HG02759 (cell line): ENCODE measurements around the gene BCDIN3D.
"Not testable (repeated sequence)": the region's sequence is repeated elsewhere in the genome, so short reads cannot be mapped to it uniquely, and the experiment has no call there.

ENCODE experiments used
- ATAC-seq: cut with Tn5 transposase; IDR thresholded peaks from one replicate; pipeline ENCODE4 v1.9.1; 2021; ENCODE audit warnings: mild to moderate bottlenecking, moderate library complexity; ENCODE audit not compliant: unreplicated experiment

The BCDIN3D gene

DNA sequence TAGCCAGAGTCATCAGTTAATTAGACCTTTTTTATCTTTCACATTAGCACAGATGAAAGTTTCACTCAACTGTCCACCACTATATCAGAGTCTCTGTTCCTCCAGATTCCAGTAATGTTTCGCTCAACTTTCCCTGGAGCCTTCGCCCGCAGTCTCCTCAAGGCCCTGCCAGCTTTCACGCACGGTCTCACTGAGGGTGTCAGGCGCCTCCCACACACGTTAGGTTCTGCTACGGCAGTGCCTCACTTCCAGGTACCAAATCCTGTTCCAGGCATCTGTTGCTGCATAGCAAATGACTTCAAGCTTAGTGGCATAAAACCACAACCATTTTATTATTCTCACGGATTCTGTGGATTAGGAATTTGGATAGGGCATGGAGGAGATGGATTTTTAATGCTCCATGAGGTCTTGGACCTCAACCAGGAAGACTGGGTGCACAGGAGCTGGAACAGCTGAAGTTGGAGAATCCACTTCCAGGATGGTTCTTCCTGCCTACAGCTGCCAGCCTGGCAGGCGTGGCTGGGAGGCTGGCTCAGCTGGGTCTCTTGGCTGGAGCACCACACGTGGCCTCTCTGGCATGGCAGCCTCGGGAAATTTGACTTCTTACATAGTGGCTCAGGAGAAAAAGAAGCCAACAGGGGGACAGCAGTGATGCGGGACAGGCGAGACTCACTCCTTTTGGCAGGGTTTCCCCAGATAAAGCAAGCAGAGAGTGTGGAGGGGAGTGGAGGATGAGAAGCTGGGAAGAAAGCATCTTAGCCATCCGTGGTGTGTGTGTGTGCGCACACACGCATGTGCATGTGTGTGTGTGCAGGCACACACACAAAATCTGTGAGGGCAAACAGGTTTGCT, 21.3 kb upstream of the BCDIN3D start:
- ATAC-seq = no peak

DNA sequence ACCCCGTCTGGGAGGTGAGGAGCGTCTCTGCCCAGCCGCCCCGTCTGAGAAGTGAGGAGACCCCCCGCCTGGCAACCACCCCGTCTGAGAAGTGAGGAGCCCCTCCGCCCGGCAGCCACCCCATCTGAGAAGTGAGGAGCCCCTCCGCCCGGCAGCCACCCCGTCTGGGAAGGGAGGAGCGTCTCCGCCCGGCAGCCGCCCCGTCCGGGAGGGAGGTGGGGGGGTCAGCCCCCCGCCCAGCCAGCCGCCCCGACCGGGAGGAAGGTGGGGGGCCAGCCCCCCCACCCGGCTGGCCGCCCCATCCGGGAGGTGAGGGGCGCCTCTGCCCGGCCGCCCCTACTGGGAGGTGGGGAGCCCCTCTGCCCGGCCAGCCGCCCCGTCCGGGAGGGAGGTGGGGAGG, 18.0 kb upstream of the BCDIN3D start:
- ATAC-seq = not testable (repeated sequence)

- ATAC-seq = not testable (repeated sequence)
Measured at GRCh38 chr12:49855890-49856289, 13.0 kb upstream of the BCDIN3D start.

GRCh38 chr12:49854976-49855375, 12.1 kb upstream of the BCDIN3D start:
- ATAC-seq = no peak

DNA sequence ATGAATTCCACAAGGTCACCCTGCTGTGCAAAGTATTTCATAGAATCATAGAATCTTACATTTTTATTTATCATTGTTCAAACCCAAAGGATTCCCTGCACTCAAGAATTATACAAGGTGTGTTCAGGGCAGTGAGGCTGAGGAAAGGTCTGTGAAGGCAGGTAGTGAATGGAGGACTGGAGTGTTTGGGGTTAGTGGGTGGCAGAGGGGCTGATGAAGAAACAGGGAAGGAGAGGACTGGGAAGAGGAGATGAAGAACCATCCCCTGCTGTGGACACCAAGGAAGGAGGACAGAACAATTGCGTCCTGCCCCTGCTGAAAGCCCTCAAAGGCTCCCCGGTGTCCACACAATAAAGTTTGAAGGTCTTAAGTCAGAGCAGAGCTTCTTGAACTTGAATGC, 10.8 kb upstream of the BCDIN3D start:
- ATAC-seq = no peak

GRCh38 chr12:49847161-49847560, 4.3 kb upstream of the BCDIN3D start:
- ATAC-seq = no peak

DNA sequence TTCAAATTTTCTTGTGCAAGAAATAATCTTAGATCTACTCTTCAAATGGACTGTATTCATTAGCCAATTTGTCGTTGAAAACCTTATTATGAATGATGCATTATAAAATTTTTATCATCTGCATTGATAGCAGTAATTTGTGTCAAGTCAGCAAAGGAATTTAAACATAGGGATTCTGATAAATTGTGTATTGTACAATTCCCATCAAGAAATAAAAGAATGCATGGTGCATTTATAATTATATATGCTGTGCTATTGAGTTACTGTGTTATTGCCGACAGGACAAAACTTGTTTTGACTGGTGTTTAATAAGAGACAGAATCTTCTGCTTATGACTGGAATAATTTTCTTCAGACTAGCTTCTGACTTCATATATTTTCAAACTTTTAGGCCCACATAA, 3.1 kb upstream of the BCDIN3D start:
- ATAC-seq = no peak

- no peak for ATAC-seq
Measured at GRCh38 chr12:49843876-49844437, 1.1 kb upstream of the BCDIN3D start.

DNA sequence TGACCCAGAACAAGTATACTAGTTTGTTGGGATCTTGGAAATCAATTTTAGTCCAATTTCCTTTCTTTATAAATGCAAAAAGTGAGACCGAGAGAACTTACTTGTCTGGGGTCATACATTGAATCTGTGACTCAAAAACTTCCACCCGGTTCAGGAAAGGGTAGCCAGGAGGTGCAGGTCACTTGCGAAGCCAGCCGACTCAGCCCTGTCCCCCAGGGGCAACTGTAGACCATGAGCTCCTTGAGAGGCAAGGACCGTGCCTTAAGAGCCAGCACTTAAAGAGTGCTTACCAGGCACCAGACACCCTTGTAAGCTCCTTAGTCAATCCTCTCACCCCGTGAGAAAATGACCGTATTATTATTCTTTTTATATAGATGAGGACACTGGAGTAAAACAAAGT, 505 bp upstream of the BCDIN3D start:
- ATAC-seq = peak; percentile 1

DNA sequence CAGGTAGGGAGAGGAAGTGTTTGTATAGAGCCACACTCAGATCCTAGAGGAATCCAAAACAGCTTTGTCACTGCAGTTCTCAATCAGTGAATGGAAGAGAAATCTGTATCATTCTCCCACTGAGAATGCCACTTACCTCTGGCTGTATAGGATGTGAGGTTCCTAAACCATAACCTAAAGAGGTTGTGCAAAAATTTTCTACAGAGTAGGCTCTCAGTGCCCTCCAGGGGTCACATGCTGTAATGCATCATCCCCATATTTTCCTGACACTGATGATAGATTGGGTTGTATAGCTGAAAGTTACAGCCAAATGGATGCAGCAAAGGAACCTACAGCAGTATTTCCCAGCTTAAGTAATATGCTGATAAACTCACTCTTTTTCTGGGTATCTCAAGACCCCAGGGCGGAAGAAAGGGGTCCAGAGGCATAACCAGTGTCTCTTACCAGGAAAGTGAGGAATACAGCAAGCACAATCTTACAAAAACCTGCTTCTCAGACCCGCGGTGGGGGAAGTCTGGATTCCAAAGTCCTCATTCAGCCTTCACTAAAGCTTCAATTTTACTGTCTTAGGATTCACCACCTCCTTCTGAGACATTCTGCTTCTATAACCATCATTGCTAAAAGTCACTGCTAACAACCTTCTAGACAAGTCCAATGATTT, 3.8 kb downstream of the BCDIN3D start:
- ATAC-seq = no peak

- no peak for ATAC-seq
Measured at GRCh38 chr12:49832836-49833421, 10.0 kb downstream of the BCDIN3D start.

DNA sequence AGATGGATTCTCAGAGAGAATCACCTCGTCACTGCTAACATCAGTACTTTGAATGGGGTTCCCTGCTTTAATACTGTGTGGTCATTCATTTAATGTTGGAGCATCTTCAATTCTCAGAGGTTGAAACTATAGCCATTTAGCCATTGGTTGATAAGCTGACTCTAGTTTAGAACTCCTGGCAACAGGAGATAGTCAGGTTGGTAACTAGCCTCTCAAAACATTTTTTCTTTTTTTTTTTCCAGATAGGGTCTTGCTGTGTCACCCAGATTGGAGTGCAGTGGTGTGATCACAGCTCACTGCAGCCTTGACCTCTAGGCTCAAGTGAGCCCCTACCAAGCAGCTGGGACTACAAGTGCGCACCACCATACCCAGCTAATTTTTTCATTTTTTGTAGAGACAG, 11.2 kb downstream of the BCDIN3D start:
- no peak for ATAC-seq

- ATAC-seq = peak; percentile 92
Measured at GRCh38 chr12:49828133-49829091, 14.5 kb downstream of the BCDIN3D start, which contains the start of gene NCKAP5L. Gene NCKAP5L (minus strand): TSS chr12:49828413. CDS start chr12:49804044, 24,369 bp downstream.

GRCh38 chr12:49827401-49828099, 15.4 kb downstream of the BCDIN3D start:
- ATAC-seq = peak; percentile 9

- no peak for ATAC-seq
Measured at GRCh38 chr12:49827051-49827400, 15.9 kb downstream of the BCDIN3D start.

GRCh38 chr12:49825971-49826421, 16.9 kb downstream of the BCDIN3D start:
- ATAC-seq = no peak

GRCh38 chr12:49825360-49825970, 17.4 kb downstream of the BCDIN3D start:
- no peak for ATAC-seq

DNA sequence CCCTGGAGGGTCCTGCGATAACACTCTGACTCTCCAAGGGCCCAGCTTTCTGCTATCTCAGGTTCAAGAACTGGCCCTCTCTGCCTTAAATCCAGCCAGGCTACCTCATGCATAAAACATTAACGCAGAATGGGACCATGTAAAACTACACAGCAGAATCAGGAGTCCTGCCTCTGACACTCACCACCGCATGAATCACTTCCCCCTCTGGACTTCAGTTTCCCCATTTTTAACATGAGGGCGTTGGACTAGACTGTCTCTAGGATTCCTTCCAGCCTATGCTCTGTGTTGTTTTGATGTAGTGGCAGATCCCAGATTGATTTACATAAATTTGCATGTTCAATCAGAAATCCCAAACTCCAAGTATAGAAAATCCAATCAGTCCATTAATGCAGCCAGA, 18.0 kb downstream of the BCDIN3D start:
- no peak for ATAC-seq

DNA sequence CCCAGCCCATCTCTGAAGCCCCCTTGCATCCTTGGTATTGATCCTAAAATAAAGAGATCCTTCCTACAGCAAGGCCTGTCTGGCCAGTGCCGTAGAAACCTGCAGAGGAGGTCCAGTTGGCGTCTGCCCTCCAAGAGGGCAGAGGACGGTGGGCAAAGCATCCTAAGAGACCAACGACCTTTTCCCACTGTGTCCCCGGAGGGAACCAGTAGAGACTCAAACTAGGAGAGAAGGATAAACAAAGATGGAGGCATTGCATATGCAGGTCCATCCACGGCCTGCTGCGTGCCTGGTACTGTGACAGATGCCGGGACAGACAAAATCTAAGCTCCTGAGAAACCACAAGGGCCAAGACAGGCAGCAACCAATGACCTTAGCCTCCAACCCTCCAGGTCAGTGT, 18.5 kb downstream of the BCDIN3D start:
- ATAC-seq = no peak
